ENCODE data around the gene SMTNL1. TPM values are rescaled to one million over a fixed set of nuclear protein-coding genes. Genes with fewer than 3 reads are reported as not detected.

The SMTNL1 gene
- total and polyA plus RNA-seq, 9 of the 15 experiments (the other 6 are each of a cell fraction or from before 2014, with no cell fraction given), result not detected

GRCh38 chr11:57530215-57530595 is 7.2 kb upstream of the SMTNL1 start (continued):
- TF ChIP-seq ARID4B (CRISPR knock-in tag; IDR thresholded peaks at IDR 0.05), result no peak
- no peak for TF ChIP-seq EZH2 (IDR thresholded peaks at IDR 0.05; ENCODE audit: borderline replicate concordance, low read depth, low read length)
- no peak for TF ChIP-seq ID3 (CRISPR knock-in tag; IDR thresholded peaks at IDR 0.05)
- peak; percentile 72 for TF ChIP-seq ID3 (tag; IDR thresholded peaks at IDR 0.05)
- no peak for TF ChIP-seq ILF3 (IDR thresholded peaks at IDR 0.05; ENCODE audit: borderline replicate concordance)
- TF ChIP-seq CREB5 (CRISPR knock-in tag; IDR thresholded peaks at IDR 0.05), result no peak
- TF ChIP-seq RERE (CRISPR knock-in tag; IDR thresholded peaks at IDR 0.05; ENCODE audit: borderline replicate concordance), result no peak
- TF ChIP-seq SRSF7 (optimal IDR thresholded peaks at IDR 0.05; ENCODE audit: low read depth, low read length), result no peak
- no peak for TF ChIP-seq SRF (CRISPR knock-in tag; IDR thresholded peaks at IDR 0.05)
- TF ChIP-seq ILK (tag; IDR thresholded peaks at IDR 0.05; ENCODE audit: borderline replicate concordance, low read depth), result no peak
- 0 out of 2 replicates have a peak, but pooled peaks have one; percentile 26 for TF ChIP-seq ZFX (CRISPR knock-in tag; IDR thresholded peaks at IDR 0.05)
- TF ChIP-seq TEAD4 (IDR thresholded peaks at IDR 0.05; ENCODE audit: low read length), result no peak
- TF ChIP-seq TEAD4 (CRISPR knock-in tag; IDR thresholded peaks at IDR 0.05; ENCODE audit: borderline replicate concordance), result no peak
- no peak for TF ChIP-seq NFE2L1 (tag; IDR thresholded peaks at IDR 0.05; ENCODE audit: borderline replicate concordance, low read depth)
- TF ChIP-seq MTA1 (IDR thresholded peaks at IDR 0.05; ENCODE audit: borderline replicate concordance), result no peak
- no peak for TF ChIP-seq BHLHE40 (IDR thresholded peaks at IDR 0.05; ENCODE audit: low read length)
- TF ChIP-seq KDM1A (IDR thresholded peaks at IDR 0.05), result peak; percentile 95 to 97

All from K562 (cell line).